Kidney (tissue), 14 donors: Measurements from ENCODE around the gene SPEG. TPM values are rescaled to one million over a fixed set of nuclear protein-coding genes. Genes with fewer than 3 reads are reported as not detected.
A peak's percentile ranks its signal among the peaks of the same experiment; 100 is the strongest.

Source experiments
- DNase-seq, 5 donors: peaks; one replicate each; pipeline ENCODE4 v3.0.0-alpha.2; 2013 to 2020
- FAIRE-seq: peaks from 2 replicates; lab custom pipeline; 2012; peaks lifted over from hg19 to GRCh38; lab: Jason Lieb, UNC
- H3K27ac ChIP-seq, 2 donors: one replicate each; pipeline ENCODE4 v1.7.0; 2013; ENCODE audit warnings: low read depth in 2 of 2, low read length in 2 of 2, inconsistent platforms in 1 of 2
- H3K27me3 ChIP-seq: one replicate; pipeline ENCODE4 v1.7.1; 2013; ENCODE audit warnings: low read length, inconsistent platforms; ENCODE audit not compliant: control insufficient read depth, insufficient read depth
- H3K36me3 ChIP-seq, 3 donors: one replicate each; pipeline versions ENCODE4 v1.7.0 to v1.7.1; 2013; ENCODE audit warnings: low read length in 3 of 3, control low read depth in 1 of 3, inconsistent platforms in 1 of 3; ENCODE audit not compliant: insufficient read depth in 3 of 3, control insufficient read depth in 2 of 3
- H3K4me1 ChIP-seq, 3 donors: one replicate each; pipeline versions ENCODE4 v1.7.0 to v1.7.1; 2013; ENCODE audit warnings: low read length in 3 of 3, inconsistent platforms in 1 of 3, low read depth in 1 of 3; ENCODE audit not compliant: control insufficient read depth in 2 of 3, insufficient read depth in 2 of 3
- H3K4me3 ChIP-seq, 3 donors: one replicate each; pipeline versions ENCODE4 v1.7.0 to v1.8.1; 2013; ENCODE audit warnings: low read length in 3 of 3, control low read depth in 1 of 3, inconsistent platforms in 1 of 3
- H3K9ac ChIP-seq, 3 donors: one replicate each; pipeline versions ENCODE4 v1.7.0 to v1.7.1; 2013; ENCODE audit warnings: low read length in 3 of 3, control low read depth in 1 of 3, inconsistent platforms in 1 of 3
- H3K9me3 ChIP-seq, 3 donors: one replicate each; pipeline versions ENCODE4 v1.7.0 to v1.7.1; 2013; ENCODE audit warnings: low read length in 3 of 3, control low read depth in 1 of 3, inconsistent platforms in 1 of 3; ENCODE audit not compliant: control insufficient read depth in 2 of 3, insufficient read depth in 1 of 3
- intact Hi-C: fragments of 100-400 bp; cut with DNase I; formaldehyde crosslinking; loops from one replicate; pipeline ENCODE4 v1.11.1; 2022
- polyA plus RNA-seq: library from polyadenylated mRNA; stranded (reverse); fragments of 350-450 nt; fragmentation: Illumina TruSeq; extraction: RNeasy Lipid Tissue Mini Kit (QIAGEN cat#74804); gene quantifications from one replicate; pipeline ENCODE4 v1.2.3, GENCODE V29; 2014; ENCODE audit warnings: low read depth, low replicate concordance; ENCODE audit not compliant: insufficient read depth
- total RNA-seq: library from RNA; stranded (reverse); fragmentation: NEBNext Ultra II Directional; extraction: Animal tissue kit (Norgen Biotek cat#: 25700); gene quantifications from one replicate; pipeline ENCODE4 v1.2.1, GENCODE V29; 2021
- TF ChIP-seq, protein P1 (sequence below): IDR thresholded peaks from 3 replicates; pipeline ENCODE4 v1.5.1; 2012; ENCODE audit warnings: mild to moderate bottlenecking, moderate library complexity, borderline replicate concordance; ENCODE audit not compliant: insufficient read depth; ENCODE audit errors: extremely low read depth
- donor health status: control.
- donor health status: control.
- donor health status: control.
- donor health status: control.
- donor health status: control.
- donor health status: DM: yes; HTN: yes; CAD: no.
- donor health status: Normal renal cell carcinoma (clear cell type).

Gene SPEG
- total and polyA plus RNA-seq, 2 donors from 2014 or later: 13.1 to 26.6 TPM

DNA sequence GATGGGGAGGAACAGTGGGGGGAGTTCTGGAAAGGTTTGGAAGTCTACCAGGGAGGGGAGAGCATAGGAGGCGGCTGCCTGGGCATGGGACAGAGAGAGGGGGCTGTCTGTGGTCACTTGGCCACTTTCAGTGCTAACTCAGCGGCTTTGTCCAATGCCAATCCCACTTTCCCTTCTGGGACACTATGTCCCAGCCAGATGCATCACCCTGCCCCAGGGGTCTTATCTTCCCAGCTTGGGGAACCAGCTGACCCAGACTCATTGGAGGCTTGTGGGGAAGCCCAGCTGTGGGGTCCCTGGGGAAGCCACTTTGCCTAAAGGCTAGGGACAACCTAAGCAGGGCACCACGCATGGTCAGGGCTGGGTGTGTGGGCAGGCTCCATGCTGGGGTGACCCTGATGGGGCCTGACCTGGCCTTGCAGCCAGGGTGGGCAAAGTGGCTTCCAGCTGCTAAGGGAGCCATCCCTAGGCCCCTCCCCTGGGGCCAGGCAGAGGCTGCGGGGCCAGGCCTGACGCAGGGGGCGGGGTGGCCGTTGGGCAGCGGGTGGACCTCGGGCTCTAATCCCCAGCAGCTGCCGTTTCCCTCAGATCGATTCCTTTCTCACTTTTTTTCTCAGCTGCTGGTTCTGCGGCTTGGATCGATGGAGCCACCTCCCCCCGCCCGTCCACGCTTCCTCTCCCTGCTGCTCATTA, 78.0 kb downstream of the SPEG start:
- Histone ChIP-seq H3K9me3 (no peaks in the 10 kb centered on the region), H3K27ac (no peak overlapping the region), H3K36me3 (no peaks in the 10 kb centered on the region), H3K9ac (no peak overlapping the region), H3K4me1 (peaks cover 0 to 7% (median 0%) of the 10 kb centered on the region in 3 donors), H3K27me3 (no peaks in the 10 kb centered on the region), H3K4me3 (no peak overlapping the region)
- DNase-seq: no peak
- intact Hi-C loops: no loop called here
- TF ChIP-seq, protein P1, sequence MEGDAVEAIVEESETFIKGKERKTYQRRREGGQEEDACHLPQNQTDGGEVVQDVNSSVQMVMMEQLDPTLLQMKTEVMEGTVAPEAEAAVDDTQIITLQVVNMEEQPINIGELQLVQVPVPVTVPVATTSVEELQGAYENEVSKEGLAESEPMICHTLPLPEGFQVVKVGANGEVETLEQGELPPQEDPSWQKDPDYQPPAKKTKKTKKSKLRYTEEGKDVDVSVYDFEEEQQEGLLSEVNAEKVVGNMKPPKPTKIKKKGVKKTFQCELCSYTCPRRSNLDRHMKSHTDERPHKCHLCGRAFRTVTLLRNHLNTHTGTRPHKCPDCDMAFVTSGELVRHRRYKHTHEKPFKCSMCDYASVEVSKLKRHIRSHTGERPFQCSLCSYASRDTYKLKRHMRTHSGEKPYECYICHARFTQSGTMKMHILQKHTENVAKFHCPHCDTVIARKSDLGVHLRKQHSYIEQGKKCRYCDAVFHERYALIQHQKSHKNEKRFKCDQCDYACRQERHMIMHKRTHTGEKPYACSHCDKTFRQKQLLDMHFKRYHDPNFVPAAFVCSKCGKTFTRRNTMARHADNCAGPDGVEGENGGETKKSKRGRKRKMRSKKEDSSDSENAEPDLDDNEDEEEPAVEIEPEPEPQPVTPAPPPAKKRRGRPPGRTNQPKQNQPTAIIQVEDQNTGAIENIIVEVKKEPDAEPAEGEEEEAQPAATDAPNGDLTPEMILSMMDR: no peak
- FAIRE-seq: no peak

DNA sequence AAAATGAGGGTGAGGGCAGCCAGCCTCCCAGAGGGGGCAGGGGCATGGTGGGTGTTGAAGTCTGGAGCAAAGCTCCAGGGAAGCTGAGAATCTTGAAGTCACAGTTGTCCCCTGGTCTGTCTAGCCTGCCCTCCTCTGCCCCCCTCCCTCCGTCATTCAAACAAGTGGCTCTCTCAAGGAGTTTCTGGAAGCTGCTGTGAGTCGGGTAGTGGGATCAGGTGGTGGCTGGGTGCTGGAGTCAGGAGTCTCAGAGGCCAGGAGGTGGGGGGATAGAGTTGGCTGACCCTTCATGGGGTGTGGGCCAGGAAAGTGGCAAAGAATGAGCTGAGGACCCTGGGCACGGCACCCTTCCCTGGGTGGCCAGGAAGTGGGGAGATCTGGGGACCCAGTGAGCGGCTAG, 79.1 kb downstream of the SPEG start:
- Histone ChIP-seq H3K27me3 (no peaks in the 10 kb centered on the region), H3K9ac (no peak overlapping the region), H3K36me3 (no peaks in the 10 kb centered on the region), H3K4me1 (peaks cover 0 to 7% (median 3%) of the 10 kb centered on the region in 3 donors), H3K4me3 (no peak overlapping the region), H3K27ac (no peak overlapping the region), H3K9me3 (no peaks in the 10 kb centered on the region)
- FAIRE-seq: no peak
- DNase-seq: no peak
- intact Hi-C loops: no loop called here
- TF ChIP-seq, protein P1: no peak

DNA sequence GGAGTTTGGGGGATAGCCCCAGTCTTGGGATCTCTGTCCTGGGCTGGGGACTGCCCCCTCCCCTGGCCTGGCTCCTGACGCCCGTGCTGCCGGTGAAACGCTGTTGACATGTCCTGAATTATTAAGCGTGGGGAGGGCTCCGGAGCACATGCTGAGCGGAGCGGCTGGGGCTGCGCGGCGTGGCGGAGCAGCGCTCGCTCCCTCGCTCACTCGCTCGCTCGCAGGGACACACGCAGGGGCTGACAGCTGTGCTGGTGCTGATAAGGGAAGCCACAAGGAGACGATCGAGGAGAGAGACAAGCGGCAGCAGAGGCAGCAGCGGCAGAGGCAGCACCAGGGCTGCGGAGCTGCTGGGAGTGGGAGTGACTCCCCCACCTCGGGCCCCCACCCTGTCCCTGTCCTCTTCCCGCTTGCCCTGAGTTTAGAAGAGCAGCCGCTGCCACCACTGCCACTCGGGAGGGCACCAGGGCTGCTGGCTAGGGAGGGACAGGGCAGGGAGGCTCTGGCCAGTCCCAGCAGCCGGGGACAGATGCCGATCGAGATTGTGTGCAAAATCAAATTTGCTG, 79.6 kb downstream of the SPEG start, which contains the start of gene ASIC4:
ASIC4 (plus strand) TSS at position 287 of the 566 bp plus-strand sequence; CDS start at position 530, 243 bp downstream.
- FAIRE-seq (no peak), DNase-seq (peak in 4 of 5 donors; percentile 43 to 69 (median 60))
- H3K36me3 ChIP-seq: no peaks in the 10 kb centered on the region
- H3K4me3 ChIP-seq: no peak within 1 kb of the TSS
- no peak within 1 kb of the TSS for H3K9ac ChIP-seq
- H3K9me3 ChIP-seq: no peaks in the 10 kb centered on the region
- H3K27me3 ChIP-seq: no peaks in the 10 kb centered on the region
- TF ChIP-seq, protein P1: no peak
- intact Hi-C loops: no loop called here
- peaks cover 0 to 7% (median 3%) of the 10 kb centered on the region in 3 donors for H3K4me1 ChIP-seq
- H3K27ac ChIP-seq: no peak within 1 kb of the TSS
